ENCODE measurements around the gene SRGAP3.

DNA sequence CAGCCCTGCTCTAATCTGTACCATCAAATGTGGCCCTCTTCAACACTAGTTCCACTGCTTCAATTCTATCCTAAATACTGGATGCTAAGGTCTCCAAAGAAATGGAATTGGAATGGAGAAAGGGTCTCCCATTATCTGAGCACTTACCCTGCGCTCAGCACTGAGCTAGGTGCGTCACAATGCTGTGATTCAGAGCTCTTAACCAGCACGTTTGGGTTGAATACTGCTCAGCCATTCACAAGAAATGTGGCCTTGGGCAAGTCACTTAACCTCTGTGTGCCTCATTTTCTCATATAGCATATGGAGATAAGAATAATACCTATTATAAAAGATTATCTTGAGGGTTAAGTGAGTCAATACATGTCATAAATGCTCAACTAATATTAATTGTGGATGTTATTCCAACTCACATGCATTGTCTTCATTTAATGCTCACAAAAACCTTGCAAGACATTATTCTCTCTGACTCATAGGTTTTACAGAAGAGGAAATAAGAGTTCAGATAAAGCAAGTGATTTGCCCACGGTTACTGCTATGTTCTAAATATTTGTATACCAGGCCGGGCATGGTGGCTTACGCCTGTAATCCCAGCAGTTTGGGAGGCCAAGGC is 27.4 kb upstream of the SRGAP3 start:
- TF ChIP-seq POLR2A (IDR thresholded peaks at IDR 0.05; ENCODE audit: low read depth, low read length) (no peak), POLR2AphosphoS5 (IDR thresholded peaks at IDR 0.05; ENCODE audit: low read depth, low read length) (no peak)
